Uterus (tissue), 4 donors: ENCODE results near the gene SLC1A6. TPM values are rescaled to one million over a fixed set of nuclear protein-coding genes. Genes with fewer than 3 reads are reported as not detected.

Experiments used
- DNase-seq, 2 donors: peaks; one replicate each; pipeline ENCODE4 v3.0.0-alpha.2; 2019 to 2020
- H3K27ac ChIP-seq, 2 donors: fragments of 200-600 bp; sonication (generic); 1 replicate in 1 of 2; 2 replicates in 1 of 2; pipeline ENCODE4 v1.5.1; 2016 to 2018
- H3K27me3 ChIP-seq, 2 donors: fragments of 200-600 bp; sonication (generic); one replicate each; pipeline ENCODE4 v1.5.1; 2018 to 2019; ENCODE audit warnings: control low read depth in 1 of 2
- H3K36me3 ChIP-seq, 2 donors: fragments of 200-600 bp; sonication (generic); one replicate each; pipeline ENCODE4 v1.5.1; 2019; ENCODE audit warnings: control low read depth in 1 of 2
- H3K4me1 ChIP-seq, 2 donors: fragments of 200-600 bp; sonication (generic); one replicate each; pipeline ENCODE4 v1.5.1; 2018 to 2019; ENCODE audit warnings: control low read depth in 1 of 2
- H3K4me3 ChIP-seq, 2 donors: fragments of 200-600 bp; sonication (generic); 1 replicate in 1 of 2; 2 replicates in 1 of 2; pipeline ENCODE4 v1.5.1; 2018 to 2019; ENCODE audit warnings: mild to moderate bottlenecking in 1 of 2
- H3K9me3 ChIP-seq, 2 donors: fragments of 200-600 bp; sonication (generic); one replicate each; pipeline ENCODE4 v1.5.1; 2019; ENCODE audit warnings: control low read depth in 1 of 2
- CTCF ChIP-seq, 4 experiments: fragments of 200-600 bp in 2 of 4; fragments of 450-650 bp in 2 of 4; sonication (generic) in 2 of 4; IDR thresholded peaks; one replicate each; pipeline ENCODE4 v1.5.1; 2016 to 2019; ENCODE audit warnings: antibody characterized with exemption in 4 of 4, mild to moderate bottlenecking in 2 of 4, moderate library complexity in 1 of 4
- POLR2A ChIP-seq, 2 donors: fragments of 450-650 bp; IDR thresholded peaks; one replicate each; pipeline ENCODE4 v1.6.1; 2016; ENCODE audit warnings: antibody characterized with exemption in 2 of 2, mild to moderate bottlenecking in 1 of 2, moderate library complexity in 1 of 2
- intact Hi-C: fragments of 100-400 bp; cut with DNase I; formaldehyde crosslinking; loops from one replicate; pipeline ENCODE4 v1.15.1; 2023; ENCODE audit warnings: low total_unique reads
- total RNA-seq, 4 donors: library from RNA; depleted of rRNA in 3 of 4; stranded (reverse); fragments of >200 nt in 3 of 4; gene quantifications; one replicate each; pipeline versions ENCODE4 v1.1.0 to v1.2.4, GENCODE V29; 2014 to 2023
- donor health status: DM: yes; HTN: yes; CAD: no.

SLC1A6 gene
- total RNA-seq, 4 donors from 2014 or later: 0.41 TPM; not detected in 3

GRCh38 chr19:14916848-14917247 lies 62.8 kb downstream of the SLC1A6 start:
- no peak for TF ChIP-seq CTCF (IDR thresholded peaks at IDR 0.05)
- no peak for TF ChIP-seq POLR2A (IDR thresholded peaks at IDR 0.05)
- Histone ChIP-seq H3K36me3 (no peaks in the 10 kb centered on the region), H3K4me1 (no peaks in the 10 kb centered on the region), H3K27ac (no peak overlapping the region), H3K27me3 (no peaks in the 10 kb centered on the region), H3K4me3 (no peak overlapping the region), H3K9me3 (no peaks in the 10 kb centered on the region)
- DNase-seq: no peak
- intact Hi-C loops: no loop called here

- Histone ChIP-seq H3K36me3 (no peaks in the 10 kb centered on the region), H3K4me3 (no peak overlapping the region), H3K27ac (no peak overlapping the region), H3K9me3 (no peaks in the 10 kb centered on the region), H3K27me3 (no peaks in the 10 kb centered on the region), H3K4me1 (no peaks in the 10 kb centered on the region)
- intact Hi-C loops: no loop called here
- no peak for TF ChIP-seq POLR2A (IDR thresholded peaks at IDR 0.05)
- TF ChIP-seq CTCF (IDR thresholded peaks at IDR 0.05): no peak
- DNase-seq: no peak
Measured at GRCh38 chr19:14915116-14915515, 64.5 kb downstream of the SLC1A6 start.

DNA sequence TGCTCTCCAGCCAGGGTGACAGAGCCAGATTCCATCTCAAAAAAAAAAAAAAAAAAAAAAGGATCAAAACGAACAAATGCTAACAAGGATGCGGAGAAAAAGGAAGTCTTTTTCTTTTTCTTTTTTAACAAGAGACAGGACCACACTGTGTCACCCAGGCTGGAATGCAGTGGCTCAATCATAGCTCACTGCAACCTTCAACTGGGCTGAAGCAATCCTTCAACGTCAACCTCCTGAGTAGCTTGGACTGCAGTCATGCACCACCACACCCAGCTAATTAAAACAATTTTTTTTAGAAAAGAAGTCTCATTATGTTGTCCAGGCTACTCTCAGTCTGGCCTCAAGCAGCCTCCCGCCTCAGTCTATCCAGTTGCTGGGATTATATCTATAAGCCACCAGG lies 73.0 kb downstream of the SLC1A6 start:
- H3K9me3 ChIP-seq: no peaks in the 10 kb centered on the region
- TF ChIP-seq CTCF (IDR thresholded peaks at IDR 0.05) (no peak), POLR2A (IDR thresholded peaks at IDR 0.05) (no peak)
- H3K27ac ChIP-seq: no peak overlapping the region
- no peaks in the 10 kb centered on the region for H3K27me3 ChIP-seq
- intact Hi-C loops: no loop called here
- no peaks in the 10 kb centered on the region for H3K4me1 ChIP-seq
- no peak overlapping the region for H3K4me3 ChIP-seq
- DNase-seq: no peak
- no peaks in the 10 kb centered on the region for H3K36me3 ChIP-seq

GRCh38 chr19:14901675-14902260 lies 77.9 kb downstream of the SLC1A6 start:
- intact Hi-C loops: no loop called here
- no peak overlapping the region for H3K27ac ChIP-seq
- no peak overlapping the region for H3K4me3 ChIP-seq
- no peaks in the 10 kb centered on the region for H3K27me3 ChIP-seq
- no peaks in the 10 kb centered on the region for H3K4me1 ChIP-seq
- DNase-seq: no peak
- H3K36me3 ChIP-seq: no peaks in the 10 kb centered on the region
- no peaks in the 10 kb centered on the region for H3K9me3 ChIP-seq
- TF ChIP-seq CTCF (IDR thresholded peaks at IDR 0.05): no peak

Other genes starting within 250 kb of the SLC1A6 start
- gene ADGRE2, start 201.3 kb downstream of the SLC1A6 start, total RNA-seq: 1 to 10 TPM in 1 of 4 donors, under 1 TPM in 3; 0.26 to 2.2 (median 0.65) TPM
- gene OR7A5, start 144.7 kb downstream of the SLC1A6 start, total RNA-seq: not detected
- gene OR7C1, start 144.7 kb downstream of the SLC1A6 start, total RNA-seq: not detected
- gene OR7A10, start 130.9 kb downstream of the SLC1A6 start, total RNA-seq: not detected
- gene OR7A17, start 93.7 kb downstream of the SLC1A6 start, total RNA-seq: not detected
- gene OR7C2, start 38.4 kb downstream of the SLC1A6 start, total RNA-seq: not detected
- not detected for gene CASP14, start 69.6 kb upstream of the SLC1A6 start, total RNA-seq
- gene OR1I1, start 102.3 kb upstream of the SLC1A6 start, total RNA-seq: not detected
- 10 to 100 TPM; 15.4 to 60.9 (median 22.8) TPM for gene SYDE1, start 127.5 kb upstream of the SLC1A6 start, total RNA-seq
- gene NOTCH3, start 221.1 kb upstream of the SLC1A6 start, total RNA-seq: 100 to 1,000 TPM in 2 of 4 donors, 10 to 100 TPM in 1, 1 to 10 TPM in 1; 9.4 to 166 (median 96.9) TPM